Smooth muscle cell (in vitro differentiated cells): ENCODE data around the gene CCDC38. TPM values are rescaled to one million over a fixed set of nuclear protein-coding genes. Genes with fewer than 3 reads are reported as not detected.

Experiments used
- DNase-seq: peaks from one replicate; lab custom pipeline; 2025; ENCODE audit not compliant: unreplicated experiment; lab: John Stamatoyannopoulos, UW
- H2AFZ ChIP-seq: fragments of 200-600 bp; sonication (generic); 2 replicates; pipeline ENCODE4 v1.6.0; 2016; ENCODE audit warnings: antibody characterized with exemption, low read depth, mild to moderate bottlenecking
- H3F3A ChIP-seq: fragments of 200-600 bp; sonication (generic); 2 replicates; pipeline ENCODE4 v1.6.0; 2017; ENCODE audit warnings: antibody characterized with exemption, low read depth
- H3K27ac ChIP-seq: fragments of 200-600 bp; sonication (generic); 2 replicates; pipeline ENCODE4 v1.5.1; 2016; ENCODE audit warnings: low read depth, mild to moderate bottlenecking
- H3K27me3 ChIP-seq: fragments of 200-600 bp; sonication (generic); 2 replicates; pipeline ENCODE4 v1.6.1; 2016; ENCODE audit warnings: low read depth, mild to moderate bottlenecking
- H3K36me3 ChIP-seq: fragments of 200-600 bp; sonication (generic); 2 replicates; pipeline ENCODE4 v1.5.1; 2016; ENCODE audit warnings: low read depth
- H3K4me1 ChIP-seq: fragments of 200-600 bp; sonication (generic); 2 replicates; pipeline ENCODE4 v1.5.1; 2016; ENCODE audit warnings: low read depth
- H3K4me2 ChIP-seq: fragments of 200-600 bp; sonication (generic); 2 replicates; pipeline ENCODE4 v1.6.0; 2016; ENCODE audit warnings: mild to moderate bottlenecking
- H3K4me3 ChIP-seq: fragments of 200-600 bp; sonication (generic); 2 replicates; pipeline ENCODE4 v1.5.1; 2016; ENCODE audit warnings: mild to moderate bottlenecking
- H3K79me2 ChIP-seq: fragments of 200-600 bp; sonication (generic); 2 replicates; pipeline ENCODE4 v1.6.0; 2016; ENCODE audit warnings: low read depth, mild to moderate bottlenecking
- H3K9ac ChIP-seq: fragments of 200-600 bp; sonication (generic); 2 replicates; pipeline ENCODE4 v1.6.0; 2016; ENCODE audit warnings: low read depth
- H3K9me3 ChIP-seq: fragments of 200-600 bp; sonication (generic); replicated peaks from 2 replicates; pipeline ENCODE4 v1.5.1; 2016; ENCODE audit warnings: low read depth
- H4K20me1 ChIP-seq: fragments of 200-600 bp; sonication (generic); 2 replicates; pipeline ENCODE4 v1.6.0; 2016; ENCODE audit warnings: low read depth
- WGBS: methylation state at CpG from one replicate; pipeline ENCODE4 v1.1.7; 2016; ENCODE audit warnings: low lambda C conversion rate; 5-methylcytosine and 5-hydroxymethylcytosine counted together
- polyA plus RNA-seq: library from polyadenylated mRNA; unstranded; fragments of >200 nt; fragmentation: Nextera tagmentation; extraction: Ambion mirVana; gene quantifications from 2 replicates; pipeline ENCODE4 v1.2.1, GENCODE V29; 2016
- total RNA-seq: library from RNA; depleted of rRNA; stranded (reverse); fragments of >200 nt; gene quantifications from 2 replicates; pipeline ENCODE4 v1.2.3, GENCODE V29; 2014
- TF ChIP-seq, protein P1 (sequence below): fragments of 200-600 bp; sonication (generic); IDR thresholded peaks from 2 replicates; pipeline ENCODE4 v1.5.1; 2017; ENCODE audit warnings: borderline replicate concordance, mild to moderate bottlenecking, antibody characterized with exemption; ENCODE audit not compliant: insufficient read depth, poor library complexity, severe bottlenecking

Gene CCDC38
- total and polyA plus RNA-seq, 2 experiments from 2014 or later, result 0.39 TPM; not detected in 1

DNA sequence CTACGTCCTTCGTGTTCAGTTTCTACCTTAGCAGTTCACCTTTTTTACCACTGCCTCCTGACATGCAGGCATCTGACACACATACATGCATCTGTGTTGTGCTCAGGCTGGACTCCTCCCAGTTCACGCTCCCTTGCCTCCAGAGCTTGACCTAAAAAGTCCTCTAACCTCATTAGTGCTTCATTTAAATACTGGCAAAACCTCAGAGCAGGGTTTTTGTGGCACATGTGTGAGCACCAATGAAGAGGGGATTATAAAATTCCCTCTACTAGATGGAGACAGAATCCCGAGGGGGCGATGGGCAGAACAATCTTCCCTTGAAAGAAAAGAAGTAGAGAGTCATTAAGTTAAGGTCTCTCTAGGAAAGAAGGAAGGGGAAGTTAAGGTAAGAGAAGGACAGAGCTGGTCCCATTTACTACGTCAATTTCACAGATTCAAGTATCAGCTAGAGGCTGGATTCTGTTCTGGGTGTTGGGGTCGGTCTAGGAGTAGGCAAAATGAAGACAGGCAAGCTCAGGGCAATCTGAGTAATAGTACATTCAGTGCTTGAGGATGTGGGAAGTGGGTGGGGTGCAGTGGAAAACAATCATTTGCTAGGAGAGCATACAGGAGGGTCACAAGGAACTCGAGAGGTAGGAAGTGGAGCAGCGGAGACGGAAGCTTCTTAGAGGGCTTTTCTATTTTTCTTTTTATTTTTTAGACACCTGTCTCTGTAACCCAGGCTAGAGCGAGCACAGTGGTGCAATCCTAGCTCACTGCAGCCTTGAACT is 46.3 kb upstream of the CCDC38 start:
- Histone ChIP-seq H3K79me2 (no peaks in the 10 kb centered on the region), H3K4me1 (no peaks in the 10 kb centered on the region), H3K27ac (no peak overlapping the region), H3K9ac (no peak overlapping the region), H4K20me1 (no peaks in the 10 kb centered on the region), H3K4me2 (no peak overlapping the region), H3K27me3 (peaks cover 7% of the 10 kb centered on the region), H3K4me3 (no peak overlapping the region), H3K9me3 (no peaks in the 10 kb centered on the region), H3K36me3 (no peaks in the 10 kb centered on the region), H3F3A (no peaks in the 10 kb centered on the region), H2AFZ (no peak overlapping the region)
- DNase-seq, result no peak
- 83% methylated on average over 11 of the region's 11 CpGs for WGBS
- TF ChIP-seq, protein P1, sequence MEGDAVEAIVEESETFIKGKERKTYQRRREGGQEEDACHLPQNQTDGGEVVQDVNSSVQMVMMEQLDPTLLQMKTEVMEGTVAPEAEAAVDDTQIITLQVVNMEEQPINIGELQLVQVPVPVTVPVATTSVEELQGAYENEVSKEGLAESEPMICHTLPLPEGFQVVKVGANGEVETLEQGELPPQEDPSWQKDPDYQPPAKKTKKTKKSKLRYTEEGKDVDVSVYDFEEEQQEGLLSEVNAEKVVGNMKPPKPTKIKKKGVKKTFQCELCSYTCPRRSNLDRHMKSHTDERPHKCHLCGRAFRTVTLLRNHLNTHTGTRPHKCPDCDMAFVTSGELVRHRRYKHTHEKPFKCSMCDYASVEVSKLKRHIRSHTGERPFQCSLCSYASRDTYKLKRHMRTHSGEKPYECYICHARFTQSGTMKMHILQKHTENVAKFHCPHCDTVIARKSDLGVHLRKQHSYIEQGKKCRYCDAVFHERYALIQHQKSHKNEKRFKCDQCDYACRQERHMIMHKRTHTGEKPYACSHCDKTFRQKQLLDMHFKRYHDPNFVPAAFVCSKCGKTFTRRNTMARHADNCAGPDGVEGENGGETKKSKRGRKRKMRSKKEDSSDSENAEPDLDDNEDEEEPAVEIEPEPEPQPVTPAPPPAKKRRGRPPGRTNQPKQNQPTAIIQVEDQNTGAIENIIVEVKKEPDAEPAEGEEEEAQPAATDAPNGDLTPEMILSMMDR, result no peak

GRCh38 chr12:95986635-95987570 is 44.5 kb upstream of the CCDC38 start:
- H3K4me3 ChIP-seq, result no peak overlapping the region
- no peaks in the 10 kb centered on the region for H3F3A ChIP-seq
- no peaks in the 10 kb centered on the region for H4K20me1 ChIP-seq
- no peaks in the 10 kb centered on the region for H3K36me3 ChIP-seq
- H3K79me2 ChIP-seq, result no peaks in the 10 kb centered on the region
- no peak for DNase-seq
- H2AFZ ChIP-seq, result no peak overlapping the region
- peaks cover 7% of the 10 kb centered on the region for H3K27me3 ChIP-seq
- no peak overlapping the region for H3K4me2 ChIP-seq
- no peak overlapping the region for H3K9ac ChIP-seq
- TF ChIP-seq, protein P1, result no peak
- no peaks in the 10 kb centered on the region for H3K9me3 ChIP-seq
- no peak overlapping the region for H3K27ac ChIP-seq
- WGBS, result 66% methylated on average over 14 of the region's 14 CpGs
- H3K4me1 ChIP-seq, result no peaks in the 10 kb centered on the region

GRCh38 chr12:95984682-95985081 is 42.3 kb upstream of the CCDC38 start:
- H3K4me1 ChIP-seq, result no peaks in the 10 kb centered on the region

More at GRCh38 chr12:95984682-95985081, 42.3 kb upstream of the CCDC38 start:
- Histone ChIP-seq H3K9me3 (no peaks in the 10 kb centered on the region), H3F3A (no peaks in the 10 kb centered on the region), H3K9ac (no peak overlapping the region), H4K20me1 (no peaks in the 10 kb centered on the region), H3K36me3 (no peaks in the 10 kb centered on the region), H3K27me3 (peaks cover 7% of the 10 kb centered on the region), H2AFZ (no peak overlapping the region), H3K27ac (no peak overlapping the region), H3K79me2 (no peaks in the 10 kb centered on the region), H3K4me3 (no peak overlapping the region), H3K4me2 (no peak overlapping the region)
- DNase-seq, result no peak
- WGBS, result 97% methylated on average over 1 of the region's 1 CpG
- TF ChIP-seq, protein P1, result no peak
